Activated CD4-positive, alpha-beta T cell treated with anti-CD3 and anti-CD28 coated beads, Interleukin-2, amount 50 U/mL, for 4 hours (primary cell): ENCODE measurements around the gene NFKBIZ.
A peak's percentile ranks its signal among the peaks of the same experiment; 100 is the strongest.

Source experiments
- DNase-seq, 2 experiments: peaks; one replicate each; pipeline ENCODE4 v3.0.0-alpha.2; 2020

Gene NFKBIZ, protein sequence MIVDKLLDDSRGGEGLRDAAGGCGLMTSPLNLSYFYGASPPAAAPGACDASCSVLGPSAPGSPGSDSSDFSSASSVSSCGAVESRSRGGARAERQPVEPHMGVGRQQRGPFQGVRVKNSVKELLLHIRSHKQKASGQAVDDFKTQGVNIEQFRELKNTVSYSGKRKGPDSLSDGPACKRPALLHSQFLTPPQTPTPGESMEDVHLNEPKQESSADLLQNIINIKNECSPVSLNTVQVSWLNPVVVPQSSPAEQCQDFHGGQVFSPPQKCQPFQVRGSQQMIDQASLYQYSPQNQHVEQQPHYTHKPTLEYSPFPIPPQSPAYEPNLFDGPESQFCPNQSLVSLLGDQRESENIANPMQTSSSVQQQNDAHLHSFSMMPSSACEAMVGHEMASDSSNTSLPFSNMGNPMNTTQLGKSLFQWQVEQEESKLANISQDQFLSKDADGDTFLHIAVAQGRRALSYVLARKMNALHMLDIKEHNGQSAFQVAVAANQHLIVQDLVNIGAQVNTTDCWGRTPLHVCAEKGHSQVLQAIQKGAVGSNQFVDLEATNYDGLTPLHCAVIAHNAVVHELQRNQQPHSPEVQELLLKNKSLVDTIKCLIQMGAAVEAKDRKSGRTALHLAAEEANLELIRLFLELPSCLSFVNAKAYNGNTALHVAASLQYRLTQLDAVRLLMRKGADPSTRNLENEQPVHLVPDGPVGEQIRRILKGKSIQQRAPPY

DNA sequence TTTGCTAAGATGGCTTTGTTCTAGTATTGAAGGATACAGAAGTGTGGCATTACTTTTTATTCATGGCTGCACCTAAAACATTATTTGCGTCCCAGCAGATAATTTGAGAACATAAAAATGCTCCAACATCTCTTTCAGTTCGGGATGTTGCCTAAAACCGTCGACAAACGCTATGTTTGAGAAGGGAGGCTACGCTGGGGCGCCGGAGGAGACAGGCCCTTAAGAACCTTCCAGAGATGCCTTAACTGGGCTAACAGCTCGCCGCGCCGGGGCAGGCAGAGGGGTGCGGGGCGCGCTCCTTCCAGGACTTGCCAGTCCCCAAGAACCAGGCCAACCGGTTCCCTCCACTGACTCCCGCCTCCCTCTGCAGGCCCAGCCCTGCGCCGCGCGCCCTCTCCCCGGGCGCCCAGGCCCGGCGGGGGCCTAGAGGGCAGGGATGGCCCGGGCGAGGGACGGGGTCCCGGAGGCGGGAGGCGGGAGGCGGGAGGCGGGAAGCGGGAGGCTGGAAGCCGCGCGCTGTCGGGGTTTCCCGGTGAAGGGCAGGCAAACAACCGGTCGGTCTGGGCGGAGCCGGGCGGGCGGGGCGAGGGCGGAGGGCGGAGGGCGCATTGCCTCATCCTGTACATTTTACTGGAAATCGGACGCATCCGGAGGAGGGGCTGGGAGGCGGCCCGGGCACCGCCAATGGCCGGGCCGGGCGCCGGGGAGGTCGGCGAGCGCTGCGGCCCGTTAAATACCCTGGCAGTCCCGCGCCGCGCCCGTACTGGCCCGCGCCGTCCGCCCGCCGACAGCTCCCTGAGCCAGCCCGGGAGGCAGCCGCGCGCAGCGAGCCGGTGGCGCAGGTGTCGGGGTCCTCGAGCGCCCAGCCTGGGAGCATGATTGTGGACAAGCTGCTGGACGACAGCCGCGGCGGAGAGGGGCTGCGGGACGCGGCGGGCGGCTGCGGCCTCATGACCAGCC lies at the start of gene NFKBIZ:
TSS of gene NFKBIZ (plus strand) at position 761 of the 960 bp plus-strand sequence. CDS start at position 876, 115 bp downstream.
- peak; percentile 91 for DNase-seq

DNA sequence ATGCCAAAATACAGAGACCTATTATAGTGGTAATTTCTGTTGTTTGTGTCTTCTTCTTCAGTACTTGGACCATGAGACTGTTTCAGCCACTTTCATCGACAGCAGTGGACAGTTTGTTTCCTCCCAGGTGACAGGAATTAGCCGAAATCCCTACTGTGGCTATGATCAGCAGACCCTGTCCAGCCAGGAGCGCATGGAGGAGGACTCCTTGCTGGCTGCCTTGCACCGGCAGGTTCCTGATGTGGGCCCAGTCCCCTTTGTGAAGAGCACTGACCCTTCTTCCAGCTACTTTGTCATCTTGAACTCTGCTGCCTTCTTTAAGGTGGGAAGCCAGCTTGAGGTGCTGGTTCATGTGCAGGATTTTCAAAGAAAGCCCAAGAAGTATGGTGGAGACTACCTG lies 48.1 kb upstream of the NFKBIZ start:
- no peak for DNase-seq

DNA sequence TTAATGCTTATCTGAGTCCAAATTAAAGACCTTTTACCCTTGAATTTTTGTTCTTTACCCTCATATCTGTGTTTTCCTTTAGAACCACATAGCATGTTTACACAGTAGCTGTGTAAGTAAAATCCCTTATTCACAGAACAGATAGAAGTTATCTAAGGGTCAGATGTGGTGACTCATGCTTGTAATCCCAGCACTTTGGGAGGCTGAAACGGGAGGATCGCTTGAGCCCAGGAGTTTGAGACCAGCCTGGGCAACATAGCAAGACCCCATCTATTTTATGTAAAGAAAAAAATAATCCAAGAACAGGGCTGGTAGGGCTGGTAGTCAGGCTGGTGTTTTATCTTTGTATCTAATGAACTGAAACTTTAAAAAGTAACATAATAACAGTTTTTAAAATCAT lies 47.1 kb upstream of the NFKBIZ start:
- no peak for DNase-seq

DNA sequence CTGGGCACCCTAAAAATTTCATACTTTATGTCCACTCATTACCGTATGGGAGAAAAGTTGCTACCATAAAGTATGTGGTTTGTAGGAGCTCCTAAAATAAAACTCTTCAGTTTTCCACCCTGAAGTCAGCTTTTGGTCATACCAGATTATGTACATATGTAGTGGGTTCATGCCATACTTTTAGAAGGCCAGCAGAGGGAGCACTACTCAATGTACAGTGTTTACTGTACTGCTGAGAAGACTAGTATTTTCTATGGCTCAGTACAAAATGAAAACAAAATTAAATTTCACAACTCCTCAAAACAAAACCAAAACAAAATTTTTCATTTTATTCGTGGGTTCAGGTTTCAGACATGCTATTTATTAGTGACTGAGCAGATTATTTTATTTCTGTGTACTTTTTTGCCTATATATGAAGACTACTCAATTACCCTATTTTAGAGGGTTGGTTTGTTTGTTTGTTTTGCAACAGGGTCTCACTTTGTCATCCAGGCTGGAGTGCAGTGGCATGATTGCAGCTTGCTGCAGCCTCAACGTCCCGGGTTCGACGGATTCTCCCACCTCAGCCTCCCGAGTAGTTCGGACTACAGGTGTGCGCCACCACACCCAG lies 46.0 kb upstream of the NFKBIZ start:
- DNase-seq = peak; percentile 31 to 44

DNA sequence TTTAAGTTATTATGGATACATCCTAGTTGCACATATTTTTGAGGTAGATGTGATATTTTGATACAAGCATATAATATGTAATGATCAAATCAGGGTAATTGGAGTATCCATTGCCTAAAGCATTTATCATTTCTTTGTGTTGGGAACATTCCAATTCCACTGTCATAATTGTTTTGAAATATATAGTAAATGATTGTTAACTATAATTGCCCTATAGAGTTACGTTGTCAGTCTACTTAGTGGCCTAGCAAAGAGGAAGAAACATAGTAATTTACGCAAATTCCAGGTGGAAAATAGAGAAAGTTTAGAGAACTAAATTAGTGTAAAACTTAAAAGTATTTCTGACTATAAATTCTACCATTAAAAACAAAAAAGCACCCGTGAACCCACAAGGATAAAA lies 45.4 kb upstream of the NFKBIZ start:
- no peak for DNase-seq

DNA sequence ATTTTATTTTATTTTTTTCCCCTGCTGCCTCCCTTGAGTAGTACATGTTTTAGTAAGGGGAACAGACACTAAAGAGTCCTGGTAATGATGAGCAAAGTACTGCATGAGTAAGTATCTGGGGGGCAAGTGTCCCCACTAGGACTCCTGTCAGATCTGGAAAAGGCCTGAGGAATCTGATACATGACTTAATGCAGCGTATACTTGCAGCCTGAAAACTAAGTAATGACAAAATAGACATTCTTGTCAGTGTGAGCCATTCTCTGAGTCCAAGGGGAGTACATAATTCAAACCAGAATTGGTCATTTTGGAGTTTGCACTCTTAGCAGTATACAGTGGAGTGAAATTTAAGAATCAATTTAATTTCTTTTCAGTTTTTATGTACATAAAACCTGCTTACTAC lies 42.8 kb upstream of the NFKBIZ start:
- DNase-seq = no peak

DNA sequence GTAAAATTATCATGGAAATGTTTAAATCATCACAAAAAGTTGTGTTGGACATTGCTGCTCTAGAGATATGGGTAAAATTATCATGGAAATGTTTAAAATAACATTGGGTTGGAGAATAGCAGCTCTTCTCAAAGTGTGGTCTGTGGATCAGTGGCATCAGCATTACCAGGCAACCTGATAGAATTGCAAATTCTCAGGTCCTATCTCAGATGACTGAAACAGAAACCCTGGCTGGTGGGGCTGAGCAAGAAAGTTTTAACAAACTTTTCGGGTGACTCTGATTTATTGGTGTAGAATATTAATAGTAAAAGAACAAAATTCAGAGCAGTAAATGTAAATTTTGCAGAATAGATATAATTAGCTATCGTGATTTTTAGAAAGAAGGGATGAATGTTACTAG lies 41.4 kb upstream of the NFKBIZ start:
- no peak for DNase-seq

DNA sequence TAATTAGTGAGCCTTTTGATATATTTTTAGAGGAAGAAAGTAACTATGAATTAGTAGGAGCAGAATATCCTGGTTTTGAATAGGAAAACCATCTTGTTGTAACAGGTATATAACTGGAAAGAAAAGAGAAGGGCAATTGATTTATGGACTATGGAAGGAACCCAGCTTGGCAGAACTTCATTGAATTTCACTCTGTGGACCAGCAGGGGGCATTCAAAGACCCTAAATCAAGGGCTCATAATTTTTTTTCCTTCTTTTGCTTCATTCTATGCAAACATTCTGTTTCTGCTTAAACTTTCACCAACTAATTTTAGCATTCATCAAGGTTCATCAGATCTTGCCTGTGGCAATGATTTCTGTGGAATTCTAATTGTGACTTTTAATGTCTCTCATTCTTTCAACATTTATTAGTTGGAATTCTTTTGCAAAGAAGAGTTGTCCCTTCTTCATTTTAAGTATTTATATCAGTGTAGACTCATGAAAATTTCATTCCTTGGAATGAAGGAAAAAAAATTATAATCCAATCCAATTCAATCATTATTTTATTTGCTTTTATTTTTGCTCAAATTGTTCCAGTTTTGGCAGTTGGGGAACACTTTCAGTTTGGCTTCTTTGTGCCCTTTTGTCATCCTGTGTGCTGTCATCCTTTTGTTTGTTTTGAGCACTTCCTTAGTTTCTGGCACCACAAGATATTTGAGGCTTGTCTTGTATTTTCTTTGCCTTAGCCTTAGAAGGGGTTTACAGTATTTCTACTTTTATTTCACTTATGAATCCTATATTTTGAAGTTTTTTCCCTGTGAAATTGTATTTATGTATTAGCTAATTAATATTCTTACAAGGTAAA lies 39.9 kb upstream of the NFKBIZ start:
- DNase-seq = peak; percentile 28 to 29

DNA sequence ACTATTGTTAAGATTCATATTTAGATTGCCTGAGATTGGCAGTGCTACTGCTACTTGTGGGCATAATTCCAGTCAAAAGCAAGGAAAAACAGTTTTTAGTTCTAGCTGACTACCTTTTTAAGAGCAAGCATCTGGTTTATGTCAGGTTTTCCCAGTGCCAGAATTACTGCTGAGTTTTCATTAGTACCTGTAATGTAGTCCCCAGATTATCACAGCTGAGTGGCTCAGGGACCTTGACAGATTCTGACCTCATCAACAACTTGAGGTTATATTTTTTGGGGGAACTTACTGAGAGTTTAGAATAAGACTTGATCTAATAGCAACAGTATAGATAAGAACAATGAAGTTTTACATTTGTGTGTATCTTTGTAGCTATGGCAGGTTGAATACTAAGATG lies 39.3 kb upstream of the NFKBIZ start:
- no peak for DNase-seq

DNA sequence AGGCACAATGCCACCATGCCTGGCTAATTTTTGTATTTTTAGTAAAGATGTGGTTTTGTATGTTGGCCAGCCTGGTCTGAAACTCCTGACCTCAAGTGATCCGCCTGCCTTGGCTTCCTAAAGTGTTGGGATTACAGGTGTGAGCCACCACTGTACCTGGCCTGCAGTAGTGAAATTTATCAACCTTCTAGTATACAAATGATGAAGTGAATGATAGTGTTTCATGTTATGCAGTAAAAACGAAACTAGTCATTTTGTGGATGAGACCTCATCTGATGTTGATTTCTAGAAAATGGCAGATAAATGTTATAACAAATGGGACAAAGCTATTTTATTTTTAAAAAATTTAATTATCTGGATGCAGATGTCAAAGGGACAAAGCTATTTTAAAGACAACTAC lies 37.4 kb upstream of the NFKBIZ start:
- no peak for DNase-seq

DNA sequence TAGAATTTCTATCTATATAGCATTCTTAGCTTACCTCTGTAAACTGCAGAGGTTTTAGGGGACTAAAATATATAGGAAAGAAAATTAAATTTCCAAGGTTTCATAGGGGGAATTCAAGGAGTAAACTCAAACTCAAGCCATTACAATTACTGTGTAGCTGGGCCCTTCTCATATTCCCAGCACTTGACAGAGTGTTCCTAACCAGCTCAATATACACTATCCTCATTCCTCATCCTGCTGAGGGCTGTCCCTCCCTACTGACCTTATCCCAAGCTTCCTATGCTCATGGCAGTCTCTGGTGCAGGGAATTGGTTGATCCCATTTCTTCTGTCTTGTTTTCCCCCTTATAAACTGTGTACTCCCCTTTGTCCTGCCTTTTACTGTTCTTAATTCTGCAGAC lies 36.4 kb upstream of the NFKBIZ start:
- DNase-seq = no peak

DNA sequence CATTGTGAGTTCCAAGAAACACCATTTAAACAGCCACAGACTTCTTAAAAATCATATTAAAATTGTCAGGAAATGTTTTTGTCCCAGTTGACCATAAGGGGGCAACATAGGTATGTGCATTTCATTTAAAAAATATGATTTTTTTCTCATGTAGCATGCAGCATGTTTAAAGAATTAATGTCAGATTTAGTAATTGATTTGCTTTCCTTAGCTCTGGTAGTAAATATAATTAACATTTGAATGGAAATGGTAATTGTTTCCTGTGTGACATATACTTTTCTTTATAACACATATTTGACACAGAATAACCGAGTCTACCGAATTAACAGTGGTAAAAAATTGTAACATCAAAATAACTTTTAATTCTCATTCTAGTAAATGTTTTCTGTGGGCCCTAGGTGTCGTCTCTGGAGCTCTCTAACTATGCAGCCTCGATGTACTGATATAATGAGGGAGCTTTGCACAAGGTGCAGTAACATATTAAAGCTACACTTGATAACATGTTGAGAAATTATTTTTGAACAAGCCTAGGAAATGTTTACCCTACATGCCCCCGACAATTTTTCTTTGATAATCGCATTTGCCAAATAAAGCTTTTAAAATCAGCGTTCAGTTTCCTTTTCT lies 35.4 kb upstream of the NFKBIZ start:
- no peak for DNase-seq

DNA sequence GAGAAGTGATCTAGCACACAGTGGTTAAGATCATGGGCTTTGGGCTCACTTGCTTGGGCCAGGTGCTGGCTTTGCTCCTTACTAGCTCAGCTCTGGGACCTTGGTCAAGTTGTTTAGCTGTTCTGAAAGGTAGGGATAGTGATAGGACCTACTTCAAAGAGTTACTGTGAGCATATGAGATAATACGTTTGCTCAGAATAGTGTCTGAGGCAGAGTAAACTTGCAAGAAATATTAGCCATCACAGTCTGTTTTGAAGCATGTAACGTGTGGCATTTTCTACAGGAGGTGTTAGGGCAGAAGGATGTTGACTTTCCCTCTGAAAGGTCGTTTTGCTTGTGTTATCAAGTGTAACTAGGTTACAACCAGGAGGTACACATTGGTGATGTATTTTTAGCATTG lies 34.5 kb upstream of the NFKBIZ start:
- no peak for DNase-seq

DNA sequence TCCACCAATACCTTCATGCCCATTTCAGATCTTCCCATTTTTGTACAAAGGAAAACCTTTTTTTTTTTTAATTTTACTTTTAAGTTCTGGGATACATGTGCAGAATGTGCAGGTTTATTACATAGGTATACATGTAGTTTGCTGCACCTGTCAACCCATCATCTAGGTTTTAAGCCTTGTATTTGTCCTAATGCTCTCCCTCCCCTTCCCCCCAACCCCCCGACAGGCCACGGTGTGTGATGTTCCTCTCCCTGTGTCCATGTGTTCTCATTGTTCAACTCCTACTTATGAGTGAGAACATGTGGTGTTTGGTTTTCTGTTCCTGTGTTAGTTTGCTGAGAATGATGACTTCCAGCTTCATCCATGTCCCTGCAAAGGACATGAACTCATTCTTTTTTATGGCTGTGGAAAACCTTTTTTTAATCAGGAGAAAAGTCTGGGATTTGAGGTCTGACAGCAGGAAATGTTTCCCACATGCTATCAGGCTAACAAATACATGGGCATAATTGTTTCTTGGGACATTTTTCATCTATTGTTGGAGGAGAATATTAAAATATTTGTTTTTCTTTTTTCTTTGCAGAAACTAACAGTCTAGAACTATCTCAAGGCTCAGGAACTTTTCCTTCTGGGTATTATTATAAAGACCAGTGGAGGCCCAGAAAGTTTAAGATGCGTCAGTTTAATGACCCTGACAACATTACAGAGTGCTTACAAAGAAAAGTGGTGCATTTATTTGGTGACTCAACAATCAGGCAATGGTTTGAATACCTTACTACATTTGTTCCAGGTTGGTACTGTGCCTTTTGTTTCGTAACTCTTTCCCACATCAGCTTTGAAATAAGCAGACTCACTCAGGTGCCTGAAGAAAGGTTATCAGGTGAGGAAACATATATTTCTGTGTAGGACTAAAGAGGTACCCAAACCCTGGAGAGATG lies 32.8 kb upstream of the NFKBIZ start:
- no peak for DNase-seq

DNA sequence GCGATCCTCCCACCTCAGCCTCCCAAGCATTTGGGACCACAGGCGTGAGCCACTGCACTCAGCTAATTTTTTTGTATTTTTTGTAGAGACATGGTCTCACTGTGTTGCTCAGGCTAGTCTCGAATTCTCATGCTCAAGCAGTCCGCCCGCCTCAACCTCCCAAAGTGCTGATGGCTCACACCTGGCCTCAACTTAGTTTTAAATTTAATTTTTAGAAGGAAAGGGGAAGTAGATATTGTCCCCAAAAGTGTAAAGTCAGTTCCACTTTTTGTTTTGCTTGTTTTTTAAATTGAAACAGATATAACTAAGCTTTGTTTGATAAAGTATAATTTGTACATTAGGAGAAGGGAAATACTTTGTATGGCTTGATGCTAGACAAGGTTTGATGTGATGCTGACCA lies 31.3 kb upstream of the NFKBIZ start:
- no peak for DNase-seq

DNA sequence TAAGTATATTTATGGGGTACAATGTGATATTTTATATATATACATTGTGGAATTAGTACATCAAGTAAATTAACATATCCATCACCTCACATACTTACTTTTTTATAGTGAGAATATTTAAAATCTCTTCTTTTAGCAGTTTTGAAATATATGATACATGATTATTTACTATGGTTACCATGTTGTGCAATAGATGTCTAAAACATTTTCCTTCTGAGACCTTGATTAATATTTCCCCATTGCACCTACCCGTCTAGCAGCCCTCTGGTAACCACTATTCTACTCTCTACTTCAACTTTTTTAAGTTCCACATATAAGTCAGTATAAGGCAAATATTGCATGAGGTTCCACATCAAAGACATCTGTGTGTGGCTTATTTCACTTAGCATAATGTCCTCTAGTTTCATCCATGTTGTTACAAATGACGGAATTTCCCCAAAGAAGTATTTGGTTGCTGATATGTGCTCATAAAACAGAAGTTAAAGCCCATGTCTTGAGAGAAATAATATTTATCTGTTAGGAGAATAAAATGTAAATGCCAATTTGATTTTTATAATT lies 29.6 kb upstream of the NFKBIZ start:
- DNase-seq = no peak

DNA sequence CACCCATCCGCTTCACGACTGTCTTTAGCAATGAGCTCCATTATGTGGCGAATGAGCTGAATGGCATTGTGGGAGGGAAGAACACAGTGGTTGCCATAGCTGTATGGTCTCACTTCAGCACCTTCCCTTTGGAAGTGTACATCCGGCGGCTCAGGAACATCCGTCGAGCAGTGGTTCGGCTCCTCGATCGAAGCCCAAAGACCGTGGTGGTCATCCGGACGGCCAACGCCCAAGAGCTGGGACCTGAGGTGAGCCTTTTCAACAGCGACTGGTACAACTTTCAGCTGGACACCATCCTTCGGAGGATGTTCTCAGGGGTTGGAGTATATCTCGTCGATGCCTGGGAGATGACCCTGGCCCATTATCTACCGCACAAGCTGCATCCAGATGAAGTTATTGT lies 27.8 kb upstream of the NFKBIZ start:
- no peak for DNase-seq

DNA sequence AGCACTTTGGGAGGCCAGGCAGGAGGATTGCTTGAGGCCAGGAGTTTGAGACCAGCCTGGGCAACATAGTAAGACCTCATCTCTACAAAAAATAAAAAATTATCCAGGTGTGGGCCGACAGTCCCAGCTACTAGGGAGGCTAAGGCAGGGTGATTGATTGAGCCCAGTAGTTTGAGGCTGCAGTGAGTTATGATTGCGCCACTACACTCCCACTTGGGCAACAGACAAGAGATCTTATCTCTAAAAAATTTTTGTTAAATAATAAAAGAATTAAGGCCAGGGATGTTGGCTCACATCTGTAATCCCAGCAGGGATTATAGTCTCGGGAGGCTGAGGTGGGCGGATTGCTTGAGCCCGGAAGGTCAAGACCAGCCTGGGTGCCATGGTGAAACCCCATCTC lies 25.8 kb upstream of the NFKBIZ start:
- no peak for DNase-seq

DNA sequence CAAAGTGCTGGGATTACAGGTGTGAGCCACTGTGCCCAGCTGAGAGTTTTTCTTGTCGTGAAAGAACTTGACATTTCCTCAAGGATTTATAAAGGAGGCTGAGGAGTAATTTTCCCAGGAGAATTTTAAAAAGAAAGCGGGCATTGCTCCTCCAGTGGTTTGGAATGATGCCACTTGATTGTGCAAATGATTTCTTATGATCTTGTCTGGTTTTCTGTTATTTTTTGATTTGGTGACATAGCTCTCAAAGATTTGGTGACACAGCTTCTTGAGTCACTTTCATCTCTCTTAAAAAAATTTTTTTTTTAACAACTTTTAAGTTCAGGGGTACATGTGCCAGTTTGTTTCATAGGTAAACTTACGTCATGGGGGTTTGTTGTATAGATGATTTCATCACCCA lies 24.6 kb upstream of the NFKBIZ start:
- DNase-seq = no peak

DNA sequence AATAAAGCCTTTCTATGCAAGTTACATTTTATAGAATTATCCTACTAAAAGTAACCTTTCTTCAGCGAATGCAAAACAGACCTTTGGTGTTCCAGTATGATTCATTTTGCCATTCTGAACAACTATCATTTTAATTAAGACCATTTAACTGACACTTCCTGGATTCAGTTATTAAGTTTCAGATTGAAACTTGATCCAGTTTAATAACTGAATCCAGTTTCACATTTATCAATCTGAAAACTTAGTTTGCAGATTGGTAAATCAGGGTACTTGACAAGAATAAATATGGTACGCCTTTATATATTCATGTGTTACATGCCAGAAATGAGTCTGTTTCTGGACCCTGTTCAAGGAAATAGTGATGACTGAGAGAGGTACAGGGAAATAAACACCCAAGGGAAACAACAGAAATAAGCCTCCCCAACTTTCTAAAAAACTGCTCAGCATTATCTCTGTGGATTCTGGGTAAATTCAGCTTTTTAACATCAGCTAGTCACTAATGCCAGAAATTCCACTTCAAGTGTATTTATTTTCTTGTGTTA lies 23.3 kb upstream of the NFKBIZ start:
- DNase-seq = no peak
